Measurements from ENCODE around the gene CCDC27.

- TF ChIP-seq CTCF (IDR thresholded peaks at IDR 0.05) (no peak), EZH2 (IDR thresholded peaks at IDR 0.05) (no peak)
Measured at GRCh38 chr1:3820316-3820715, 68.1 kb downstream of the CCDC27 start.

Measured in neural progenitor cell (in vitro differentiated cells).